ENCODE measurements around the gene TMEM39B.
"Not testable (repeated sequence)": the region's sequence is repeated elsewhere in the genome, so short reads cannot be mapped to it uniquely, and the experiment has no call there.

Gene TMEM39B
- 8.2 to 12.2 reads per million in 2 donors for total RNA-seq

- DNase-seq, result peak; percentile 90
These were observed at the start of gene TMEM39B for GRCh38 chr1:32072622-32073298. Gene TMEM39B (plus strand): TSS chr1:32072939. CDS start chr1:32073048, 109 bp downstream.

DNA sequence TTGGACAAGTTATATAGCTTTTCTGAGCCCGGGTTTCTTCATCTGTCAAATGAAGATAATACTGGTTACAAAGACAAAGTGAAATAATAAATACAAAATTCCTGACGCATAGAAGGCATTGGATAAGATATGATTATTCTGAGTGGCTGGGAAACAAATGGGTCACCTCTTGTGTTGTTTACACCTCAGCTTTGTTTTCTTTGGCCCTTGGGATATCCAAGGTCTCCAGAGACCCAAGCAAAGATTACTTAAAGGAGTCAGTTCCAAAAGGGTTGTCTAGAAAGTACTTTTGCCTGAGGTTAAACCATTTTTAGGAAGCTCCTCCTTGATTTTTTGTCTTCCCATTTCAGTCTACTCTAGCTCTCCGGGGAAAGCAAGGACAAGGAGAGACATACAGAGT lies 49.4 kb upstream of the TMEM39B start:
- DNase-seq, result no peak

DNA sequence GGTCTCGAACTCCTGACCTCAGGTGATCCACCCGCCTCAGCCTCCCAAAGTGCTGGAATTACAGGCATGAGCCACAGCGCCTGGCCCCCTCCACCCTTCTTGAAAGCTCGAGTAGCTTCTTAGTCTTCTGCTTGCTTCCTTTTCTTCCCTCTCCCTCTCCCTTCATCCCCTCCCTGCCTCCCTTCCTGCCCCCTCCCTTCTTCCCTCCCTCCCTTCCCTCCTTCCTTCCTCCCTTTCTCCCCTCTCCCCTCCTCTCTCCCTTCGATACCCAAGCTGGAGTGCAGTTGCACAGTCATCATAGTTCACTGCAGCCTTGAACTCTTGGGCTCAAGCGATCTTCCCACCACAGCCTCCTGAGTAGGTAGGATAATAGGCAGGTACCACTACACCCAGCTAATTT lies 47.2 kb upstream of the TMEM39B start:
- no peak for DNase-seq

DNA sequence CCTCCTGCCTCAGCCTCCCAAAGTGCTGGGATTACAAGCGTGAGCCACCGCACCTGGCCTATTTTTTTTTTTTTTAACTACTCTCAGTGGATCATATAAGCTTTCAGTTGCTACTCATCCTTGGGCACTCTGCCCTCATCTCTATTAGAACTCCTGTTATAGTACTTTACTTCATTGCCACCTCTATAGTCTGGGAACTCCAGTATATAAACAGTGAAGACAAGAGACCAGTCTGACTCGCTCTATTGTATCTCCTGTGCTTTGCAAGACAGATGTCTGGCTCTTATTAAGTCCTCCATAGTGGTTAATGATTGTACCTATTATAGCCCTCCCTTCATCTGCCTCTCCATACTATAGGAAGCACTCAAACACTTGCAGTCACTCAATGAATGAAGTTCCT lies 44.0 kb upstream of the TMEM39B start:
- DNase-seq, result no peak

DNA sequence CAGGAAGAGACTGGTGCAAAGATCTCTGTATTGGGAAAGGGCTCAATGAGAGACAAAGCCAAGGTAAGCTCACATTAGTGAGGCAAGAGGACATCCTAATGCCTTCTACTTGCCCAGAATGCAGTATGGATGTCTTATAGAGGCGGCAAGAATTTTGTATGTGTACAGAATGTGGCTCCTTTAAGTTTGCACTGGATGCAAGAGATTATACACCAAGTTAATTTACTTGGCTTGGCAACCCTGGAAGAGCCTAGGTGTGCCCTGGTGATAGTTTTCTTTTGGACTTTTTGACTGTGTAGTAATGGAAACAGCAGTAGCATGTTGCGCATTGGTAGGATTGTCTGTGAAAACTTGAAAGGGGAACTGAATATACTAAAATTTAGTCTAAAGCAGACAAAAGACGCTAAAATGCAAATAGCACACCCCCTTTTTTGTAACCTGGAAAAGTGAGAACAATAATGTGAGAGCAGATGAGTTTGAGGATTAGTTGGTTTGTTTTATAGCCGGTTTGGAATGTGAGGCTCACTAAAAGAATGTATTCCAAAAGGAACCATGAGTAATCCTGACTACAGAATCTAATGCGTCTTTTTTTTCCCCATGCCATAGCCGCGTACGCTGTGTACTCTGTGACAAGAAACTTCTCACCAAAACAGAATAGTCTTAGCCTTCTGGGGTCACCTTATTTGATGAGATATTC lies 41.0 kb upstream of the TMEM39B start:
- DNase-seq, result no peak

DNA sequence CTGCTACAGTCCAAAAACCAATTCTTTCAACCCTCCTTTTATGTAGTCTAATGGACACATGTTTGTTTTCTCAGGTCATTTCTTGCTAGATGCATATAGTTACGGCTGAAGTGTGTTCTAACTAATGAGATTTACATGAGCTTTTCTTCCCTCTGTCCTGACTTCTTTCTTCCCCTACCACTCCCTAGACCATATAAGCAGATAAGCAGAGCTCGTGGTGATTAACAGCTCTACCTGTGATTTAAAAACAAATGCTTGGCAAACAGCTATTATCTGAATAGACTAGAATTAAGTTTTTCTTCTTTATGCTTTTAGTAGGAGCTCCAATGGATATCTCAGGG lies 40.5 kb upstream of the TMEM39B start:
- DNase-seq, result no peak

DNA sequence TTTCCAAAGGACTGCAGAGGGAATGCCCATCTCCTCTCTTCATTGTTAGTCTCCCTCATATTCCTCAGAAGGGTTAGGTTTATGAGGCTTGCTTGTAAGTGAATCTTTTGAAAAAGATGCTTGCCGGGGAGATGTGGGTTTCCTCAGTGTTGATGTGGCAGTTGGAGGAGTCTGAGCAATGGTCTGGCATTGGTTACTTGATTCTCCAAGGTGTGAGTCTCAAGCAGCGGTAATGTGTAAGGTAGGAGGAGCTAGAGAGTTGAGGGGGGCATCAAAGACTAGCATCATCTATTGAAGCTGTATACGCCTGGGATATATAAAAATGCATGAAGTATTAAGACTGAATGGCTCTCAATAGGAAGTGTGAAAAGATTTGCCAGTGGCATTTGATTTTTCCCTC lies 37.6 kb upstream of the TMEM39B start:
- DNase-seq, result no peak

GRCh38 chr1:32040711-32041110 lies 32.0 kb upstream of the TMEM39B start:
- no peak for DNase-seq

DNA sequence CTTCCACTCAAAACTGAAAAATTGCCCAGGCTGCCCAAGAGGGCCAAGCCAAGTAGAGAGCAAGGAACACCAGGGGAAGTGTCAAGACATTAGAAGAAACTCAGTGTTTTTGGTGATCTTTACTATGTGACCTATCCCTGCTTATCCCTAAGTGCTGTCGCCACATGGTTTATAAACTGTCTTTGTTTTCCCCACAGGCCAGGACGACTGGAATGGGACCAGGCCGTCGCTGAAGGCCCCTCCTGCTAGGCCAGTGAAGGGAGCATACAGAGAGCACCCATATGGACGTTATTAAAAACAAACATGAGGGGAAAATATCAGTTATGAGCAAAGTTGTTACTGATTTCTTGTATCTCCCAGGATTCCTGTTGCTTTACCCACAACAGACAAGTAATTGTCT lies 30.4 kb upstream of the TMEM39B start:
- no peak for DNase-seq

DNA sequence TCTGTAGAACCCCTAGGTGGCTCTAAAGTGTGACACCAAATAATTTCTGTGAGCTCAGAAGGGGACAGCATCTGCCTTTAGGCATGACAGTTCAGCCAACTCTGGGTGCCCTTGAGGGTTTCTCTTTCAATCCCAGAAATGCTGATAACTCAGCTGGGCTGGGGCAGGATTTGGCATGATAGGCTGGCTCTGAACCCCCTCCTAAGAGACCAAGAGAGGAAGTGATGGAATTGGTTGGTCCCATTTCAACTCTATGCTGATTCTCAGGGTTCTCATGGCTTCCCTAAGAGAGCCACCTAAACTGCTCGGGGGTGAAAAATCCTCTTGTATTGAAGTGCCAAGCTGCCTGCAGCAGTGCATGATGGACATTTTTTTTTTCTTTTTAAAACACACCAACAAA lies 28.5 kb upstream of the TMEM39B start:
- DNase-seq, result no peak

DNA sequence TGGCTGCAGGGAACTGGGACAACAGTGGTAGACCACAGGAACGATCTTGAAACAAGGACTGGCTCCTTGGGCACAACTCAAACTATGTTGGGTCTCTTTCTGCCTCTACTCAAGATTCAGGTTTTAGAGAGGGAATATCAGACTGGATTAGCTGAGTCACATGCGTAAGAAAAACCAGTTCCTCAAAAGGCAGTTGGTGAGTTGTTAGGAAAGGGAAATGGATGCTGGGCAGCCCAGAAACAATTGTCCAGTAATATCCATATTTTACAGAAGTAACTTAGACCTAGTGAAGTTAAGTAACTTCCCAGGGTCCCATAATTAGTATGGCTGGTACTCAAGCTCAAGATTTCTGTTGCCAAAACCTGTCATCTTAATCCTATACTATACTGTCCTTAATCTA lies 27.0 kb upstream of the TMEM39B start:
- no peak for DNase-seq

GRCh38 chr1:32047701-32048100 lies 25.0 kb upstream of the TMEM39B start:
- no peak for DNase-seq

GRCh38 chr1:32048440-32048839 lies 24.3 kb upstream of the TMEM39B start:
- DNase-seq, result no peak

GRCh38 chr1:32051706-32052105 lies 21.0 kb upstream of the TMEM39B start:
- no peak for DNase-seq

GRCh38 chr1:32052887-32053286 lies 19.9 kb upstream of the TMEM39B start:
- no peak for DNase-seq

DNA sequence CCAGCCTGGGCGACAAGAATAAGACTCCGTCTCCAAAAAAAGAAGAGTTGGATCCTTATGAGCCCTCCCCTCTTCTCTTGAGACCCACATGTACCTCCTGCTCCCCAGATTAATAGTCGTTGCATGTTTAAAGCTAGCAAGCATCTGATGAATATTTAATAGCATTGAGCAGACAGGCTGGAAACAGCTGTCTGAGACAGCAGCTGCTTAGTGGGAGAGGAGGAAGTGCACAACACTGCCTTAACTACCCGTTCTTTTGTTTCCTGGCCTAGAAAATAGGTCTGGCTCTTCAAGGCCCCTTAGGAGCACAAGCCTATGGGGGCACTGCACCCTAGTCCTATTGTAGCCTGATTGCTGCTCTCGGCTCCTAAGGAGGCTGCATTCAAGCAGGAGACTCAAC lies 17.3 kb upstream of the TMEM39B start:
- DNase-seq, result no peak

- DNase-seq, result no peak
These were observed 16.1 kb upstream of the TMEM39B start for GRCh38 chr1:32056598-32056997.

DNA sequence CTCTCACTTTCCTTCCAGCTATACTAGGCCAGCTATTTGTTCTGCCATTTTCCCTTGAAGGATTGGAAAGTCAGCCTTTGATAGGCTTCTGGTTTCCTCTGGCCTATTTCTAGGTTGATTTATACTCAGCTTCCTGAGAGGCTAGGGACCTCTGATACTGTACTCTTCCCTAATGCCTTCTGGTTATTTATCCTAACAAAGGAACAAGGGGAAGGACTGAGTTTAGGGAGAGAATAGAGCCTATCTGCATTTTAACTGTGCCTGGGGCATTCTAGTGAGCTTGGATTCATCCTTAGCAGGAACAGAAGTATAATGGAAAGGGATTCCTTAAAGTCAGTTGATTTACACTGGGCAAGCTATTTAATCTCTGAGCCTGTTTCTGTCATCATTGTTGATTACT lies 11.8 kb upstream of the TMEM39B start:
- DNase-seq, result no peak

DNA sequence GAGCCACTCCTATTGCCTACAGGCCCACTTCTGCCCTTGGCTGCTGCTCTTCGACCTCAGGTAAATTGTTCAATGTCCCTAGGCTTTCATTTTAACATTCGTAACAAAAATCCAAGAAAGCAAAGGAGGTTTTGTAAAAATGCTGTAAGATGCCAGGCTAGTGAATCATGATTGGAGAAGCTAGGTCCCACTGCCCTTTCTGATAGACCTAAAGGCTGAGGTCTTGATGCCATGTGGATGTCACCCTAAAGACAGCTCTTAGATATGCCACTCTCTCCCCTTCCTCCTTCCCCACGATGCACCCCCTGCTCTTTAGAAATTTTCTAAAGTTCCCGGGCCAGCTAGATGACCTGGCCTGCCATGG lies 9.9 kb upstream of the TMEM39B start:
- no peak for DNase-seq

DNA sequence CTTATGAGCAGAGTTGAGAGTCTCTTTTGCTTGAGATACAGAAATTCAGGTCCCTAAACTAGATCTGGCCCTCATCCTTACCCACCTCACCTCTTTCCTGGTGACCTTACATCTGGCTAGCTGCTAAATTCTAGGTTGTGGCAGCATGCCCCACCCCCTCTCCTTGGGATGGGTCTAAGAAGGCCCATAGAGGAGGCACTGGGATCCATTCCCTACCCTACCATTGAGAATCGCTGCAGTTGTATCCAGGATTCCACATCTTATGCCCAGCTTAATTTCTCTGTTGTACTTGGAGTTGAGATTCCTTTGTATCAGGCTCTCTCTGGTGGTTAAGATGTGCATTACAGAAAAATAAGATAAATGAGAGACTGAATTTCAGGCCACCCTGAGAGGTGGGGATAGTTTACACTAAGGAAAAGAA lies 9.5 kb upstream of the TMEM39B start:
- no peak for DNase-seq

DNA sequence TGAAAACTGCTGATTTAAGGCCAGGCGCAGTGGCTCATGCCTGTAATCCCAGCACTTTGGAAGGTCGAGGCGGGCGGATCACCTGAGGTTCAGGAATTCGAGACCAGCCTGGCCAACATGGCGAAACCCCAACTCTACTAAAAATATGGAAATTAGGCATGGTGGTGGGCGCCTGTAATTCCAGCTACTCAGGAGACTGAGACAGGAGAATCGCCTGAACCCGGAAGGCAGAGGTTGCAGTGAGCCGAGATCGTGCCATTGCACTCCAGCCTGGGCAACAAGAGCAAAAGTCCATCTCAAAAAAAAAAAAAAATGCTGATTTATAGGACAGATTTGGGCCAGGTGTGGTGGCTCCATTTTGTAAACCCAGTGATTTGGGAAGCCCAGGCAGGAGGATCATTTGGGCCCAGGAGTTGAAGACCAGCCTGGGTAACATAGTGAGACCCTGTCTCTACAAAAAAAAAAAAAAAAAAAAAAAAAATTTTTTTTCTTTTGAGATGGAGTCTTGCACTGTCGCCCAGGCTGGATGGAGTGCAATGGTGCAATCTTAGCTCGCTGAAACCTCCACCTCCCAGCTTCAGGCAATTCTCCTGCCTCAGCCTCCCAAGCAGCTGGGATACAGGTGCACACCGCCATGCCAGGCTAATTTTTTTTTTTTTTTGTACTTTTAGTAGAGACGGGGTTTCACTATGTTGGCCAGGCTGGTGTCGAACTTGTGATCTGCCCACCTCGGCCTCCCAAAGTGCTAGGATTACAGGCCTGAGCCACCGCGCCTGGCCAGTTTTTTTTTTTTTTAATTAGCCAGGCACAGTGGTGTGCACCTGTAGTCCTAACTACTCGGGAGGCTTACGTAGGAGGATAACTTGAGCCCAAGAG lies 6.9 kb upstream of the TMEM39B start:
- DNase-seq, result not testable (repeated sequence)

GRCh38 chr1:32066489-32066873 lies 6.3 kb upstream of the TMEM39B start:
- DNase-seq, result no peak

- no peak for DNase-seq
These were observed 3.7 kb upstream of the TMEM39B start for GRCh38 chr1:32068957-32069588.
